SU-DHL-6 (cell line): ENCODE data around the gene PTGDS.

Experiments used
- CTCF ChIP-seq: fragments of 200-600 bp; sonication (generic); IDR thresholded peaks from one replicate; pipeline ENCODE4 v1.5.1; 2017; ENCODE audit warnings: antibody characterized with exemption, mild to moderate bottlenecking, low read length, moderate library complexity; ENCODE audit not compliant: insufficient read depth, poor library complexity, severe bottlenecking
- EZH2phosphoT487 ChIP-seq: fragments of 200-600 bp; sonication (generic), shearing (Covaris generic); conservative IDR thresholded peaks from 2 replicates; pipeline ENCODE4 v1.6.1; 2018; ENCODE audit warnings: mild to moderate bottlenecking, antibody characterized with exemption, low read length, moderate library complexity, mixed read lengths

DNA sequence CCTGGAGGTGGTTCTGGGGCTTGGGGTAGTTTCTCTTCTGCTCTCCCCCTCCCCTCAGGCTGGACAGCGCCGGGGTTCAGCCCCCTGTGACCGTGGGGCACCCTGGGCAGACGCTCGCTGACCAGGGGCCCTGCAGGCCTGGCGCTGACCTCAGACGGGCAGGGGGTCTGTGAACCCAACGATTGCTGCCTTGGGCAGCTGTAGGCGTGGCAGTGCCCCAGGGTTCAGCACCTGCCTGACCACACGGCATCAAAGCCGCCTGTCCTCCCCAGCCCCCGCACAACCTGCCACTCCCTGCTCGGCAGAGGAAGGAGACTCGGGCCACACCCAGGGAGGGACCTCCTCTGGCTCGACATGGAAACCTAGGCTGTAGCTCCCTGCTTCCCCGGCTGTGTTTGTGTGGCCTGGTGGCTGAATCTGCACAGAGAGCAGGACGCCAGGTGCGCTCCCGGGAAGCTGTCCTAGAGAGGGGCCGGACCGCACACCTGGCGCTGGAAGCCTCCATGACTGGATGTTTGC is 13.1 kb upstream of the PTGDS start:
- no peak for TF ChIP-seq CTCF
- TF ChIP-seq EZH2phosphoT487, result no peak
